Activated CD8-positive, alpha-beta memory T cell treated with anti-CD3 and anti-CD28 coated beads, Interleukin-2, amount 10 ng/mL, durations not matched to agents 7 days and 5 days (primary cell): ENCODE measurements around the gene GANAB. TPM values are rescaled to one million over a fixed set of nuclear protein-coding genes. Genes with fewer than 3 reads are reported as not detected.

Experiments
- ATAC-seq: fragments of 150-1000 bp; cut with Tn5 transposase; one replicate; pipeline ENCODE4 v1.10.0; 2021; ENCODE audit warnings: moderate library complexity
- CTCF ChIA-PET: fragments of 350-600 bp; sonication (Branson Sonifier 250); formaldehyde crosslinking; loops from one replicate; lab custom pipeline; 2021; ENCODE audit warnings: antibody characterized with exemption; lab: Charles Lee
- DNase-seq: peaks from one replicate; pipeline ENCODE4 v3.0.0-alpha.2; 2020
- H3K27ac Mint-ChIP-seq: one replicate; pipeline ENCODE4 v1.8.0; 2021; ENCODE audit warnings: mild to moderate bottlenecking, mixed read lengths
- H3K27me3 Mint-ChIP-seq: one replicate; pipeline ENCODE4 v1.8.0; 2021; ENCODE audit warnings: mixed read lengths
- H3K36me3 Mint-ChIP-seq: one replicate; pipeline ENCODE4 v1.8.0; 2021; ENCODE audit warnings: mild to moderate bottlenecking, mixed read lengths
- H3K4me1 Mint-ChIP-seq: one replicate; pipeline ENCODE4 v1.8.0; 2021; ENCODE audit warnings: mixed read lengths
- H3K4me3 Mint-ChIP-seq: one replicate; pipeline ENCODE4 v1.8.0; 2021; ENCODE audit warnings: mild to moderate bottlenecking, moderate library complexity, mixed read lengths
- H3K9me3 Mint-ChIP-seq: one replicate; pipeline ENCODE4 v1.8.0; 2022; ENCODE audit warnings: low read depth, mixed read lengths
- total RNA-seq, 2 experiments: library from RNA; stranded (reverse); gene quantifications; one replicate each; pipeline ENCODE4 v1.2.3, GENCODE V29; 2021

Gene GANAB
- total RNA-seq, 2 experiments from 2014 or later: 248 to 275 TPM

- ATAC-seq: peak; percentile 83
- Mint-ChIP-seq H3K27ac (peak within 1 kb of the TSS; percentile 99), H3K36me3 (peaks cover 19% of the 10 kb centered on the region), H3K9me3 (no peaks in the 10 kb centered on the region), H3K4me1 (peaks cover 48% of the 10 kb centered on the region), H3K4me3 (peak within 1 kb of the TSS; percentile 100), H3K27me3 (no peaks in the 10 kb centered on the region)
- CTCF ChIA-PET: interaction anchor here (0.7 to 4.2 kb wide), 32 partner anchors 8 to 188 kb away, joined by 3 to 54 read pairs (median 4); partner anchors contain the start of genes B3GAT3, BSCL2, C11orf98 and CSKMT
- DNase-seq: peak; percentile 95
These were observed 33.8 kb downstream of the GANAB start, which contains the start of the genes EML3 and ROM1 for GRCh38 chr11:62612366-62613290. EML3 (minus strand) TSS chr11:62612775; CDS start chr11:62612457, 318 bp downstream. ROM1 (plus strand) TSS chr11:62613257; CDS start chr11:62613282, 25 bp downstream.

- DNase-seq (peak; percentile 70), ATAC-seq (peak; percentile 6)
- Mint-ChIP-seq H3K4me1 (peaks cover 50% of the 10 kb centered on the region), H3K36me3 (peaks cover 18% of the 10 kb centered on the region), H3K4me3 (peak overlapping the region; percentile 100), H3K9me3 (no peaks in the 10 kb centered on the region), H3K27ac (peak overlapping the region; percentile 99), H3K27me3 (no peaks in the 10 kb centered on the region)
- CTCF ChIA-PET: interaction anchor here (0.7 to 4.2 kb wide), 31 partner anchors 8 to 175 kb away, joined by 3 to 54 read pairs (median 4); partner anchors contain the start of genes B3GAT3, BSCL2, C11orf98 and CSKMT
These were observed 34.6 kb downstream of the GANAB start for GRCh38 chr11:62611705-62612365.

- Mint-ChIP-seq H3K27me3 (no peaks in the 10 kb centered on the region), H3K27ac (peak overlapping the region; percentile 99), H3K4me1 (peaks cover 52% of the 10 kb centered on the region), H3K4me3 (peak overlapping the region; percentile 100), H3K36me3 (peaks cover 20% of the 10 kb centered on the region), H3K9me3 (no peaks in the 10 kb centered on the region)
- no peak for ATAC-seq
- CTCF ChIA-PET: interaction anchor here (0.7 to 4.2 kb wide), 25 partner anchors 10 to 176 kb away, joined by 3 to 54 read pairs (median 4); partner anchors contain the start of genes B3GAT3, C11orf98, CSKMT and GANAB
- DNase-seq: no peak
These were observed 35.4 kb downstream of the GANAB start for GRCh38 chr11:62610814-62611704.

GRCh38 chr11:62610403-62610802 lies 36.0 kb downstream of the GANAB start:
- no peak for ATAC-seq
- Mint-ChIP-seq H3K9me3 (no peaks in the 10 kb centered on the region), H3K27ac (peak overlapping the region; percentile 76), H3K27me3 (no peaks in the 10 kb centered on the region), H3K36me3 (peaks cover 21% of the 10 kb centered on the region), H3K4me3 (peak overlapping the region; percentile 100), H3K4me1 (peaks cover 53% of the 10 kb centered on the region)
- CTCF ChIA-PET: interaction anchor here (1.2 to 4.2 kb wide), 7 partner anchors 11 to 84 kb away, joined by 3 to 54 read pairs (median 9); partner anchors contain the start of genes B3GAT3, GANAB, MTA2 and TUT1
- no peak for DNase-seq

- CTCF ChIA-PET: interaction anchor here (1.0 to 2.0 kb wide), 2 partner anchors 86 to 87 kb away, joined by 3 to 9 read pairs; no protein-coding TSS in a partner anchor
- peak overlapping the region; percentile 12 for H3K27ac Mint-ChIP-seq
These were observed 37.6 kb downstream of the GANAB start for GRCh38 chr11:62608776-62609175.

GRCh38 chr11:62607714-62608113 lies 38.7 kb downstream of the GANAB start:
- ATAC-seq (no peak), DNase-seq (no peak)
- H3K9me3 Mint-ChIP-seq: no peaks in the 10 kb centered on the region
- H3K4me3 Mint-ChIP-seq: no peak overlapping the region
- no peak overlapping the region for H3K27ac Mint-ChIP-seq
- peaks cover 52% of the 10 kb centered on the region for H3K4me1 Mint-ChIP-seq
- peaks cover 36% of the 10 kb centered on the region for H3K36me3 Mint-ChIP-seq
- CTCF ChIA-PET: interaction anchor here (1.0 to 1.1 kb wide), 2 partner anchors 14 to 88 kb away, joined by 3 read pairs; no protein-coding TSS in a partner anchor
- H3K27me3 Mint-ChIP-seq: no peaks in the 10 kb centered on the region

More at GRCh38 chr11:62608776-62609175, 37.6 kb downstream of the GANAB start:
- Mint-ChIP-seq H3K4me1 (peaks cover 51% of the 10 kb centered on the region), H3K36me3 (peaks cover 29% of the 10 kb centered on the region), H3K4me3 (no peak overlapping the region), H3K27me3 (no peaks in the 10 kb centered on the region), H3K9me3 (no peaks in the 10 kb centered on the region)
- DNase-seq: no peak
- no peak for ATAC-seq

GRCh38 chr11:62605902-62606301 lies 40.5 kb downstream of the GANAB start:
- peaks cover 36% of the 10 kb centered on the region for H3K36me3 Mint-ChIP-seq
- H3K4me3 Mint-ChIP-seq: no peak overlapping the region
- H3K4me1 Mint-ChIP-seq: peaks cover 49% of the 10 kb centered on the region
- CTCF ChIA-PET: interaction anchor here (1.2 to 1.8 kb wide), 2 partner anchors 15 kb away, joined by 3 to 5 read pairs; partner anchors contain the start of gene TUT1
- no peak overlapping the region for H3K27ac Mint-ChIP-seq
- H3K9me3 Mint-ChIP-seq: no peaks in the 10 kb centered on the region
- DNase-seq (no peak), ATAC-seq (no peak)
- no peaks in the 10 kb centered on the region for H3K27me3 Mint-ChIP-seq

- H3K36me3 Mint-ChIP-seq: peaks cover 38% of the 10 kb centered on the region
- H3K27me3 Mint-ChIP-seq: no peaks in the 10 kb centered on the region
- H3K4me1 Mint-ChIP-seq: peaks cover 44% of the 10 kb centered on the region
- no peaks in the 10 kb centered on the region for H3K9me3 Mint-ChIP-seq
- ATAC-seq: no peak
- no peak overlapping the region for H3K27ac Mint-ChIP-seq
- H3K4me3 Mint-ChIP-seq: no peak overlapping the region
- CTCF ChIA-PET: interaction anchor here (1.8 kb wide), 1 partner anchor 14 kb away, joined by 5 read pairs; the partner anchor contains the start of gene TUT1
- no peak for DNase-seq
These were observed 40.9 kb downstream of the GANAB start for GRCh38 chr11:62605467-62605866.

GRCh38 chr11:62604460-62605120 lies 41.8 kb downstream of the GANAB start:
- DNase-seq (no peak), ATAC-seq (no peak)
- H3K36me3 Mint-ChIP-seq: peaks cover 43% of the 10 kb centered on the region
- H3K4me3 Mint-ChIP-seq: no peak overlapping the region
- peak overlapping the region; percentile 26 for H3K27ac Mint-ChIP-seq
- H3K4me1 Mint-ChIP-seq: peaks cover 44% of the 10 kb centered on the region
- CTCF ChIA-PET: interaction anchor here (0.8 to 1.8 kb wide), 3 partner anchors 10 to 89 kb away, joined by 3 to 5 read pairs (median 5); no protein-coding TSS in a partner anchor
- no peaks in the 10 kb centered on the region for H3K9me3 Mint-ChIP-seq
- no peaks in the 10 kb centered on the region for H3K27me3 Mint-ChIP-seq

GRCh38 chr11:62603776-62604299 lies 42.6 kb downstream of the GANAB start:
- Mint-ChIP-seq H3K36me3 (peaks cover 47% of the 10 kb centered on the region), H3K4me1 (peaks cover 46% of the 10 kb centered on the region), H3K9me3 (no peaks in the 10 kb centered on the region), H3K4me3 (peak overlapping the region; percentile 22), H3K27ac (no peak overlapping the region), H3K27me3 (no peaks in the 10 kb centered on the region)
- no peak for DNase-seq
- no peak for ATAC-seq
- CTCF ChIA-PET: interaction anchor here (0.8 to 1.8 kb wide), 6 partner anchors 8 to 179 kb away, joined by 3 to 6 read pairs (median 4); partner anchors contain the start of gene TUT1

- Mint-ChIP-seq H3K4me1 (peaks cover 48% of the 10 kb centered on the region), H3K4me3 (peak overlapping the region; percentile 22), H3K27ac (peak overlapping the region; percentile 24), H3K27me3 (no peaks in the 10 kb centered on the region), H3K9me3 (no peaks in the 10 kb centered on the region), H3K36me3 (peaks cover 53% of the 10 kb centered on the region)
- no peak for ATAC-seq
- CTCF ChIA-PET: interaction anchor here (1.1 to 1.8 kb wide), 5 partner anchors 9 to 178 kb away, joined by 3 to 6 read pairs (median 5); partner anchors contain the start of gene TUT1
- no peak for DNase-seq
These were observed 43.4 kb downstream of the GANAB start for GRCh38 chr11:62603072-62603408.
